NCI-H2196 treated with DMSO at 0.1 percent for 48 hours (cell line): Measurements from ENCODE around the gene TEAD4.

Experiments used
- DNase-seq: peaks from one replicate; lab custom pipeline; 2025; ENCODE audit not compliant: unreplicated experiment; lab: John Stamatoyannopoulos, UW

Gene TEAD4

DNA sequence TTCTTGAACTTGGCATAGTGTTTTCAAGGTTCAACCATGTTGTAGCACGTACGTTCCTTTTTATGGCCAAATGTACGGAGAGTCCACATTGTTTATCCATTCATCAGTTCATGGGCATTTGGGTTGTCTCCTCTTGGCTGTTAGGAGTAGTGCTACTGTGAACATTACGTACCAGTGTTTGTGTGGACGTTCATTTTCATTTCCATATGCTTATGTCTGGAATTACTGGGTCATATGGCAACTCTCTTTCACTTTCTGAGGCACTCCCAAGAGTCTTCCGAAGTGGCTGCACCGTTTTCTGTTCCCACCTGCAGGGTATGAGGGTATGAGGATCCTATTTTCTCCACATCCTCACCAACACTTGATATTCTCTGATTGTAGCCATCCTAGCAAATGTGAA is 68.9 kb downstream of the TEAD4 start:
- no peak for DNase-seq

- no peak for DNase-seq
Observed at GRCh38 chr12:3030821-3031429, 71.7 kb downstream of the TEAD4 start.

GRCh38 chr12:3032161-3032560 is 73.0 kb downstream of the TEAD4 start:
- no peak for DNase-seq

- no peak for DNase-seq
Observed at GRCh38 chr12:3032770-3033538, 73.8 kb downstream of the TEAD4 start.

GRCh38 chr12:3033539-3033867 is 74.3 kb downstream of the TEAD4 start:
- DNase-seq, result no peak

- no peak for DNase-seq
Observed at GRCh38 chr12:3034067-3034750, 75.0 kb downstream of the TEAD4 start.

- DNase-seq, result no peak
Observed at GRCh38 chr12:3035171-3035570, 76.0 kb downstream of the TEAD4 start.

DNA sequence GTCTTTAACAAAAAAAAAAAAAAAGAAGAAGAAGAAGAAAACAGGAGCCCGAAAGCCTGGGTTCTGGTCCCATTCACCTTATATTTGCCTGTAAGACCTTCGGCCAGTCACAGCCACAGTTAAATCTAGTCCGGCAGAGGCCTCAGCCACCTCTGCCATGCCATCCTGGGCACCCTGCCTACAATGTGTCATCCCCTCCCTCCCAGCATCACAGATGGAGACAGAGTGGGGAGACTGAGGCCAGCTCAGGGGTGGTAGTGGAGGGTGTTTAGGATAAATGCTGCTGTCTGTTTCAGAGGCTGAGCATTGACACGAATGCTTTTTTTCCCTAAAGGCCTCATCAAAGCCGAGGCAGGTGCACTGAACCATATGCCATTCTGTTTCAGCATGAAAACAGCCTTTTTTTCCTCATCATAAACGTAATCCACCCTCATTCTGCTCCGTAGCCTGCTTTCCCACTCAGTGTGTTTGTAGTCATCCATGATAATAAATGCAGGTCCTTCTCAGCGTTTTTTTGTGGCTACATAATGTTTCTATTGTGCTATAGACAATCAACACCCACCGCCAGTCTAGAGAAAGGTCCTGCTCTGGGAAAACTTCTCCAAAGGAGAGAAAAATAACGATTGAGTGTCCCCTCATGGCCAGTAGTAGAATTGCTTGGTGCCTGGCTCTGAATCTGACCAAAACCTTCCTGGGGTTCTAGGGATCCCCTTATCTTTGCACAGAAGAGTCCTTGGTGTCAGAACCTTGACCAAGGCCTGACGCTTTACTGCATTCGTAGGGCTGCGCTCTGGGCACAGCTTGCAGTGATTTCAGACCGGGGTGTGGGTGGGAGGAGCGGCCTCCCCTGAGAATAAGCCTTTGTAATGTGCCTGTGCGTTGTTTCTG is 76.9 kb downstream of the TEAD4 start:
- DNase-seq, result no peak

- DNase-seq, result no peak
Observed at GRCh38 chr12:3036901-3037600, 77.9 kb downstream of the TEAD4 start.

- DNase-seq, result no peak
Observed at GRCh38 chr12:3038166-3038565, 79.0 kb downstream of the TEAD4 start.

DNA sequence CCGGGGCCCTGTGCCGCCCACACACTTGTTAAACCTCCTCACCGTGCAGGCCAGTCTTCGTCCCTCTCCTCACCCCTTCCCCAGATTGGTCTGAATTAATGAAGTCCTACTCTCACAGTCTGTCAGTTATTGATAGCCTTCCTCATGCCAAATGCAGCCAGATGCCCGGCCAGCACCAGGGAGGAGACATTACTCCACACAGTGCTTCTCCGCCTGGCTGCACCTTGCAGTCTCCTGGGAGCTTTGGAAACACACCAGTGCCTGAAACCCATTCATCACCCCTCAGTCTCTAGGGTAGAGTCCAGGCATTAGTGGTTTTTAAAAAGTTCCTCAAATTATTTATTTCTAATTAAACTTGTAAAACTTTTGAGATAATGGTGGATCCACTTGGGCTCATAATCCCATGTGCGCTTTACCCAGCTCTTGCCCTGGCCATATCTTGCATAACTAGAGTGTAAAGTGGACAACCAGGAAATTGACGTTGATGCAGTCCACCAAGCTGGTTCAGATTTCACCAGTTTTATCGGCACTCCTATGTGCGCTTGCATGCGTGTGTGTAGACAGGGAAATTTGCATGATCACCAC is 79.8 kb downstream of the TEAD4 start:
- no peak for DNase-seq

DNA sequence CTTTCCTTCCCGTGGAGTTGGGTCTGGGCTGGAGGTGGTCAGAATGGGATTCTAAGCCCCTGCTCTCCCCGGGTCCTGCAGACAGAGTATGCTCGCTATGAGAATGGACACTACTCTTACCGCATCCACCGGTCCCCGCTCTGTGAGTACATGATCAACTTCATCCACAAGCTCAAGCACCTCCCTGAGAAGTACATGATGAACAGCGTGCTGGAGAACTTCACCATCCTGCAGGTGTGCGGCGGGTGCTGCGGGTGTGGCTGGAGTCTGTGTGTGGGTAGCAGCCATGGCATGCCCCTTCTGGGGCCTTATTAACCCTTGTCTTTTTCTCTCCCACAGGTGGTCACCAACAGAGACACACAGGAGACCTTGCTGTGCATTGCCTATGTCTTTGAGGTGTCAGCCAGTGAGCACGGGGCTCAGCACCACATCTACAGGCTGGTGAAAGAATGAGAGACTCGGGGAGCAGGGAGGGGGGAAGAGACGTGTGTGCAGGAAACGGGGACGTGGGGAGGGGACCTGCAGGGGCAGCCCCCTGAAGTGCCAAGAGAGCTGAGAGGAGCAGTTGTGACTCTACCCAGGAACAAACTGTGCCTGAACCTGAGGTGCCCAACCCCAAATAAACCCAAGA is 80.9 kb downstream of the TEAD4 start:
- no peak for DNase-seq

GRCh38 chr12:3040663-3041544 is 81.7 kb downstream of the TEAD4 start:
- no peak for DNase-seq

DNA sequence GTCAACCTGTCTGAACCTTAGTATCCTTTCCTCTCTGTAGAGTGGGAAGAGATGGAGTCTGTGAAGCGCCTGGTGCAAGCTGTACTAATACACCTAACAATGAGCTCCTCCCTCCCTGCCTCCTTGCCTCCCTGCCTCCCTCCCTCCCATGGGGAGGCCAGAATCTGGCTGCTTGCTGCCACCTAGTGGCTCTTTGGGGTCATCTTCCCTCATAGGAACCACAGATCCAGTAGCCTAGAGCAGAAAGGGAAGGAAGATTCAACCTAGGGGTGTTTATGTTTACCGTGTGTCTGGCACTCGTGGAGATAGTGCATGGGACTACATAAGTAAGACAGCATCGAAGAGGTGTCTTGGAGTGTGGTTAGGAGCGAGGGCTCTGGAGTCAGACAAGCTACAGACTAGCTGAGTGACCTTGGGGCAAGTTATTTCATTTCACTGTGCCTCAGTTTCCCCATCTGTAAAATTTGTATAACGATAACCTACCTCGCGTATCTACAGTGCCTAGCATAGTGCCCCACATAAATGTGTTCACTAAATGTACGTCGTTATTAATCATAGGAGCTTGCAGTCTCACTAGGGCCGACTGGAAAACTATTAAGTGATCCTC is 82.5 kb downstream of the TEAD4 start:
- peak; percentile 41 for DNase-seq

- DNase-seq, result no peak
Observed at GRCh38 chr12:3042394-3042793, 83.2 kb downstream of the TEAD4 start.

- DNase-seq, result no peak
Observed at GRCh38 chr12:3042826-3043225, 83.6 kb downstream of the TEAD4 start.

DNA sequence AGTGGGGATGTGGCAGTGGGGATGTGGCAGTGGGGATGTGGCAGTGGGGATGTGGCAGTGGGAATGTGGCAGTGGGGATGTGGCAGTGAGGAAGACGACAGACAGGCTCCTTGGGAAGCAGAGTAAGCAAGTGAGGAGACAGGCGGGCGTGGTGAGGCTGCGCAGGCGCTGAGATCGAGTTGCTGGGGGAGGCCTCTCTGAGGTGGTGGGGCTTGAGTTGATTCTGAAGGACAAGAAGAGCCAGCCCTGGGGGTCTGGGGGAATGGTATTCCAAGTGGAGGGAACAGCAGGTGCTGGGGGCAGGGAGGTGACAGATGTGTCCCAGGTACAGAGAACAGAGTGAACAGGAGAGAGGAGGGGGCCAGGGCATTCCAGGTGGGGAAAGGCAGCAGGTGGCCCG is 84.2 kb downstream of the TEAD4 start:
- DNase-seq, result no peak

DNA sequence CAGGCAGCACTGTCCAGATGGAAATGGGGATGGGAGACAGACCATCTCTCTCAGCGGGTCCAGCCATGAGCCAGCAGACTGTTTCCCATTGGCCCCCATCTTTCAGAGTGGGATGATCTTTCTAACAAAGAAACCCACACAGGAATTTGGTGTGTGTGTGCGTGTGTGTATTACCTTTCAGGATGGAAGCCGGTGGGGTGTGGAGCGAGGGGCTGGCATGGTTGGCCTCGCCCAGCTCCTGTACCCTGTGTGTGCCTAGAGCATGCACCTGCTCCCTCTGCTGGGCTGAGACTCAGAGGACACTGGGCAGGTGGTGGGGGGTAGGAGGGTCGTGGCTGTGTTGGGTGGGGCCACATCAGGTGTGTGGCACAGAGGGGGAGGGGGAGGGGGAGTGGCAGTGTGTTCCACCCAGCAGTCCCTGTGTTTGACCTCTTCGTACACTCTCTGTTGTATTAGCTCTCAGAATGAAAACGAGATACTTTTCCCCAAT is 85.0 kb downstream of the TEAD4 start:
- no peak for DNase-seq
